Measurements from ENCODE around the gene IL17C. TPM values are rescaled to one million over a fixed set of nuclear protein-coding genes. Genes with fewer than 3 reads are reported as not detected.
A peak's percentile ranks its signal among the peaks of the same experiment; 100 is the strongest.

Gene IL17C
- total RNA-seq, 1 donor from 2014 or later = 0.29 TPM

DNA sequence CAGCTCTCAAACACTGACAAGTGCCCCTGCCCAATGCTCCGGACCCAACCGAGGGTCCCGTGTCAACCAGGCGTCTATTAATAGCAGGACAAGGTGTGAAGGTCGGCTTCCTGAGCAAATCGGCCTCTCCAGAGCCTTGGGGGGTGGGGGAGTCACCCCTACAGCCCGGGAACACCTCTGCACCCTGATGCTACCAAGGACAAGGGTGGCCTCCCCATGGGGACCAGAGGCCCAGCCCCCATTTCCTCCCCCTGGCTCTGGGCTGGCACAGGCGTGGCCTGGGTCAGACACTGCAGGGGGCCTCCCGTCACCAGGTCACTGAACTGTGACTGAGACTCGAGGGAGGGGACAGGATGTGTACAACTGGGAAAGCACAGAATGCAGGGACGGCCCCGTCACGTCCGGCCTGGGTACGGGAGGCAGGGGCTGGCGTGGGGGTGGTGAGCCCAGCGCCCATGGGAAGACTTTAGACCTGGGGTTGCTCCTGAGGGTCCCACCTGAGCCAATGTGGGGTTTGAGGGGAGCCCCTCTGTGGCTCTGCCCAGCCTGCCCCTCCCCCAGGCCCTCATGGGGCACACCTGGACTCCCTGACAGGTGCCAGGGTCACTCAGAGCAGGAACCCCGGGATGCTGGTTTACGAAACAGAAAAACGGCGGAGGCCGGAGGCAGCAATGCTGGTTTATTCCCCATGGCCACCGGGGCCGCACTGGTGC is 13.1 kb downstream of the IL17C start:
- Histone ChIP-seq H3K27me3 (ENCODE audit: control insufficient read depth, insufficient read depth, low read length) (no peaks in the 10 kb centered on the region), H3K36me3 (ENCODE audit: control insufficient read depth, insufficient read depth, low read length) (peaks cover 2% of the 10 kb centered on the region), H3K4me3 (ENCODE audit: low read depth, low read length) (peak overlapping the region; percentile 75)
- DNase-seq (ENCODE audit: low read depth) = peak; percentile 62
- TF ChIP-seq, protein P1, sequence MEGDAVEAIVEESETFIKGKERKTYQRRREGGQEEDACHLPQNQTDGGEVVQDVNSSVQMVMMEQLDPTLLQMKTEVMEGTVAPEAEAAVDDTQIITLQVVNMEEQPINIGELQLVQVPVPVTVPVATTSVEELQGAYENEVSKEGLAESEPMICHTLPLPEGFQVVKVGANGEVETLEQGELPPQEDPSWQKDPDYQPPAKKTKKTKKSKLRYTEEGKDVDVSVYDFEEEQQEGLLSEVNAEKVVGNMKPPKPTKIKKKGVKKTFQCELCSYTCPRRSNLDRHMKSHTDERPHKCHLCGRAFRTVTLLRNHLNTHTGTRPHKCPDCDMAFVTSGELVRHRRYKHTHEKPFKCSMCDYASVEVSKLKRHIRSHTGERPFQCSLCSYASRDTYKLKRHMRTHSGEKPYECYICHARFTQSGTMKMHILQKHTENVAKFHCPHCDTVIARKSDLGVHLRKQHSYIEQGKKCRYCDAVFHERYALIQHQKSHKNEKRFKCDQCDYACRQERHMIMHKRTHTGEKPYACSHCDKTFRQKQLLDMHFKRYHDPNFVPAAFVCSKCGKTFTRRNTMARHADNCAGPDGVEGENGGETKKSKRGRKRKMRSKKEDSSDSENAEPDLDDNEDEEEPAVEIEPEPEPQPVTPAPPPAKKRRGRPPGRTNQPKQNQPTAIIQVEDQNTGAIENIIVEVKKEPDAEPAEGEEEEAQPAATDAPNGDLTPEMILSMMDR (IDR thresholded peaks at IDR 0.05; ENCODE audit: insufficient read depth, low read length, poor library complexity, severe bottlenecking) = no peak

DNA sequence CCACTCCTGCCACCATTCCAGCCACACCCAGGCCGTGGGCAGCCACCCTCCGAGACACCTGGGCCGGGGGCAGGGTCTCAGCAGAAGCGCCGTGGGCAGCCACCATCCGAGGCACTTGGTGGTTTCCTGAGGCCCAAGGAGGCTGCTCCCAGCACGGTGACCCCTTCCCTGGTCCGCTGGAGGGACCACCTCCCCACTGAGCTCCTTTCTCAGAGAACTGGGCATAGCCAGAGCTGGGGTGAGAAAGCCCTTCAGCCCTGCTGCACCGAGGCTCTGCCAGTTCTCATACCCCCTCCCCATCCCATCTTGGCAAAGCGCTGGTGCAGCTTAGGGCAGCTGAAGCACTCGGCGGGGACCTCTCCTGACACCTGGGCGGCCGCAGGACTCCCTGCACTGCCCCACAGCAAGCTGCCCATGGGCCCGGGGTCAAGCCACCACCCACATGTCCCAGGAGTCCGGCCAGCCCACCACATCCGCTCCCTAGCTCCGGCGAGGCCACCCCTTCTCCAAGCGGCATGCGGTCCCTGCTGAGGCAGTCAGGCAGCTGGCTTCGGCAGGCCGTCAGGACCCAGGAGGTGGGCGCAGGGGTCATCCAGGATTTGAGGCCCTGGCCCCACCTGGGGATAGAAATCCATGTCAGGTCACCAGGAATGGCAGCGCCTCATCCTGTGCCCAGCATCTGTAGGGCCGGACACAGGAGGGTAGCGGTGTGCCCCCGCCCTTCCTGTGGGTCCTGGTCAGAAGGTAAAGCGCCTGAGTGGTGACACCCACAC is 13.8 kb downstream of the IL17C start:
- H3K4me3 ChIP-seq (ENCODE audit: low read depth, low read length) = no peak overlapping the region
- DNase-seq (ENCODE audit: low read depth) = no peak
- H3K36me3 ChIP-seq (ENCODE audit: control insufficient read depth, insufficient read depth, low read length) = peaks cover 2% of the 10 kb centered on the region
- TF ChIP-seq, protein P1 (IDR thresholded peaks at IDR 0.05; ENCODE audit: insufficient read depth, low read length, poor library complexity, severe bottlenecking) = no peak
- H3K27me3 ChIP-seq (ENCODE audit: control insufficient read depth, insufficient read depth, low read length) = no peaks in the 10 kb centered on the region

DNA sequence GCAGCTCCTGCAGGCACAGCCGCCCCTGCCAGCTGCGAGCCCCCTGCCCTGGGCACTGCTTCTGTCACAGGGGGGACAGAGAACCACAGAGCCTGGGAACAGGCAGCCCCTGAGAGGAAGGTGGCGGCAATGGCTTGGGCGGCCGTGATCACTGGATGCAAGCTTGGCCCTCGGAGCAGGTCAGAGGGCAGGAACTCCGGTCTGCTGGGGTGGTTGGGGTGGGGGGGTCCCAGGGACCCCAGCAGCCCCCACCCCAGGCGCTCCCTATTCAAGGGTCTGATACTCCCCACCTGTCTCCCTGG is 14.3 kb downstream of the IL17C start:
- H3K27me3 ChIP-seq (ENCODE audit: control insufficient read depth, insufficient read depth, low read length) = no peaks in the 10 kb centered on the region
- peaks cover 2% of the 10 kb centered on the region for H3K36me3 ChIP-seq (ENCODE audit: control insufficient read depth, insufficient read depth, low read length)
- no peak for DNase-seq (ENCODE audit: low read depth)
- no peak overlapping the region for H3K4me3 ChIP-seq (ENCODE audit: low read depth, low read length)
- TF ChIP-seq, protein P1 (IDR thresholded peaks at IDR 0.05; ENCODE audit: insufficient read depth, low read length, poor library complexity, severe bottlenecking) = no peak

GRCh38 chr16:88653101-88653500 is 14.7 kb downstream of the IL17C start:
- peaks cover 2% of the 10 kb centered on the region for H3K36me3 ChIP-seq (ENCODE audit: control insufficient read depth, insufficient read depth, low read length)
- TF ChIP-seq, protein P1 (IDR thresholded peaks at IDR 0.05; ENCODE audit: insufficient read depth, low read length, poor library complexity, severe bottlenecking) = no peak
- H3K4me3 ChIP-seq (ENCODE audit: low read depth, low read length) = no peak overlapping the region
- H3K27me3 ChIP-seq (ENCODE audit: control insufficient read depth, insufficient read depth, low read length) = no peaks in the 10 kb centered on the region
- DNase-seq (ENCODE audit: low read depth) = no peak

- no peak for DNase-seq (ENCODE audit: low read depth)
- TF ChIP-seq, protein P1 (IDR thresholded peaks at IDR 0.05; ENCODE audit: insufficient read depth, low read length, poor library complexity, severe bottlenecking) = no peak
- Histone ChIP-seq H3K4me3 (ENCODE audit: low read depth, low read length) (no peak overlapping the region), H3K27me3 (ENCODE audit: control insufficient read depth, insufficient read depth, low read length) (no peaks in the 10 kb centered on the region), H3K36me3 (ENCODE audit: control insufficient read depth, insufficient read depth, low read length) (peaks cover 2% of the 10 kb centered on the region)
These were observed 15.4 kb downstream of the IL17C start for GRCh38 chr16:88653596-88654362.

Measured in kidney epithelial cell (primary cell).